ENCODE measurements around the gene MRPL36.
"Not testable (repeated sequence)": the region's sequence is repeated elsewhere in the genome, so short reads cannot be mapped to it uniquely, and the experiment has no call there.

The MRPL36 gene

GRCh38 chr5:1820381-1820780 lies 20.7 kb upstream of the MRPL36 start:
- H3K36me3 ChIP-seq = peaks cover 66% of the 10 kb centered on the region
- no peak overlapping the region for H3K27ac ChIP-seq
- H3K27me3 ChIP-seq = no peaks in the 10 kb centered on the region
- H3K4me3 ChIP-seq (ENCODE audit: low read depth in 1 of 2, low read length in 1 of 2) = no peak overlapping the region
- H3K4me1 ChIP-seq (ENCODE audit: control insufficient read depth in 1 of 2, insufficient read depth in 1 of 2, low read depth in 1 of 2, low read length in 1 of 2) = no peaks in the 10 kb centered on the region
- TF ChIP-seq, protein P1, sequence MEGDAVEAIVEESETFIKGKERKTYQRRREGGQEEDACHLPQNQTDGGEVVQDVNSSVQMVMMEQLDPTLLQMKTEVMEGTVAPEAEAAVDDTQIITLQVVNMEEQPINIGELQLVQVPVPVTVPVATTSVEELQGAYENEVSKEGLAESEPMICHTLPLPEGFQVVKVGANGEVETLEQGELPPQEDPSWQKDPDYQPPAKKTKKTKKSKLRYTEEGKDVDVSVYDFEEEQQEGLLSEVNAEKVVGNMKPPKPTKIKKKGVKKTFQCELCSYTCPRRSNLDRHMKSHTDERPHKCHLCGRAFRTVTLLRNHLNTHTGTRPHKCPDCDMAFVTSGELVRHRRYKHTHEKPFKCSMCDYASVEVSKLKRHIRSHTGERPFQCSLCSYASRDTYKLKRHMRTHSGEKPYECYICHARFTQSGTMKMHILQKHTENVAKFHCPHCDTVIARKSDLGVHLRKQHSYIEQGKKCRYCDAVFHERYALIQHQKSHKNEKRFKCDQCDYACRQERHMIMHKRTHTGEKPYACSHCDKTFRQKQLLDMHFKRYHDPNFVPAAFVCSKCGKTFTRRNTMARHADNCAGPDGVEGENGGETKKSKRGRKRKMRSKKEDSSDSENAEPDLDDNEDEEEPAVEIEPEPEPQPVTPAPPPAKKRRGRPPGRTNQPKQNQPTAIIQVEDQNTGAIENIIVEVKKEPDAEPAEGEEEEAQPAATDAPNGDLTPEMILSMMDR (IDR thresholded peaks at IDR 0.05) = no peak
- H3K9me3 ChIP-seq = no peaks in the 10 kb centered on the region

DNA sequence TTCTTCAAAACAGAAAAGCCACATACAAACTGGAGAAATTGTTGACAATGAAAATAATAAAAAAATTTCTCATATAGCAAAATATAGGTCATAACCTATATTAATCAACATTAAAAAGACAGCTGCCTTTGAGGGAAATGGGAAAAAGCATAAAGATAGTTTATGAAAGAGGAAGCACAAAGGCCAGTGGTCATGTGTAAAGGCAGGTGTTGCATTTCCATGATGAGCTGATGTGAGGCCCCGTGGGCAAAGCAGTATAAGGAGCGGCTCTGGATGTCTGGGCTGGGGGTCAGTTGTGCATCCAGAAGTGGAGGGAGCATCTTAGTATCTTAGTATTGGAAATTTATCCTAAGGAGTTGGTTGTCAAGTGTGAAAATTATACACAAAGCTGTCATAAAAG lies 19.8 kb upstream of the MRPL36 start:
- no peaks in the 10 kb centered on the region for H3K4me1 ChIP-seq (ENCODE audit: control insufficient read depth in 1 of 2, insufficient read depth in 1 of 2, low read depth in 1 of 2, low read length in 1 of 2)
- H3K9me3 ChIP-seq = no peaks in the 10 kb centered on the region
- no peak overlapping the region for H3K4me3 ChIP-seq (ENCODE audit: low read depth in 1 of 2, low read length in 1 of 2)
- no peak overlapping the region for H3K27ac ChIP-seq
- no peaks in the 10 kb centered on the region for H3K27me3 ChIP-seq
- peaks cover 66% of the 10 kb centered on the region for H3K36me3 ChIP-seq
- TF ChIP-seq, protein P1 (IDR thresholded peaks at IDR 0.05) = no peak

DNA sequence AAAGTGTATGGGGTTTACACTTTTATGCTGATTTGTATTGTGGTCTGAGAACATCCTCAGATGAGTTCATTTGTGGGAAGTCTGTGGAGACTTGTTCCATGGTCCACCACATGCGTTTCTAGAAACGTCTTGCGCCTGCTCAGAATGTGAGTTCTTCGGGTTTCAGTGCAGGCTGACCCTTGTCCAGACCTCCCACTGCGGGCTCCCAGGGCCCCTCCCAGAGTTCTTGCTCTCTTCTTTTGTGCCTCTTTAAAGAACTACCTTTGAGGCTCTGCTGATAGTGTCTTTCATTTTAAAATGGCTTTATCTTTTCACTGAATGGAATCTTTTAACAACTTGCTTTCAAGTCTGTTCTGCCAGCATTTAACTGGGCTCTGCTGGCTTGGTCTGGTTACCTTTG lies 19.1 kb upstream of the MRPL36 start:
- Histone ChIP-seq H3K9me3 (no peaks in the 10 kb centered on the region), H3K27me3 (no peaks in the 10 kb centered on the region), H3K4me1 (ENCODE audit: control insufficient read depth in 1 of 2, insufficient read depth in 1 of 2, low read depth in 1 of 2, low read length in 1 of 2) (no peaks in the 10 kb centered on the region), H3K27ac (no peak overlapping the region), H3K36me3 (peaks cover 69% of the 10 kb centered on the region), H3K4me3 (ENCODE audit: low read depth in 1 of 2, low read length in 1 of 2) (no peak overlapping the region)
- TF ChIP-seq, protein P1 (IDR thresholded peaks at IDR 0.05) = no peak

- H3K4me3 ChIP-seq (ENCODE audit: low read depth in 1 of 2, low read length in 1 of 2) = no peak overlapping the region
- peaks cover 74% of the 10 kb centered on the region for H3K36me3 ChIP-seq
- H3K27ac ChIP-seq = no peak overlapping the region
- no peaks in the 10 kb centered on the region for H3K27me3 ChIP-seq
- TF ChIP-seq, protein P1 (IDR thresholded peaks at IDR 0.05) = no peak
- H3K9me3 ChIP-seq = no peaks in the 10 kb centered on the region
- H3K4me1 ChIP-seq (ENCODE audit: control insufficient read depth in 1 of 2, insufficient read depth in 1 of 2, low read depth in 1 of 2, low read length in 1 of 2) = no peaks in the 10 kb centered on the region
Observed at GRCh38 chr5:1817261-1818043, 17.8 kb upstream of the MRPL36 start.

GRCh38 chr5:1816495-1817089 lies 17.0 kb upstream of the MRPL36 start:
- not testable (repeated sequence) for H3K4me1 ChIP-seq (ENCODE audit: control insufficient read depth in 1 of 2, insufficient read depth in 1 of 2, low read depth in 1 of 2, low read length in 1 of 2); H3K9me3 ChIP-seq; H3K27me3 ChIP-seq; H3K27ac ChIP-seq; H3K4me3 ChIP-seq (ENCODE audit: low read depth in 1 of 2, low read length in 1 of 2)
- peaks cover 80% of the 10 kb centered on the region for H3K36me3 ChIP-seq

DNA sequence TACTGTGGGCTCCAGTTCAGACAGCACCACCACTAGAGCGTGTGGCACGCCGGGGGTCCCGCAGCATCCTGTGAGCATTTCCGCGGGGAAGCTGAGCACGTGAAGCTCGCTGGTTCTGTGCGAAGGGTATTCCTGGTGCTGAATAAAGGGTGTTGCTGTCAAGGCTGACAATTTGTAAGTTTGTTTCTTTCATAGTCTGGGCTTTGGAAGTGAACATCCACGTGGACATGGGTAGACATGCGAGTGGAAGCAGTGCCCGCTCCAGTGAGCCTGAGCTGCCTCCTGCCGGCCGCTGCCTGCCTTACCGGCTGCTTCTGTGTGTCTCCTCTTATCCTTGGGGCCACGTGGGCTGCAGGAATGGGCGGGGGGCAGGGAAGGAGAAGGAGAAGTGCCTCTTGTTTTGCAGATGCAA lies 16.2 kb upstream of the MRPL36 start:
- Histone ChIP-seq H3K9me3 (no peaks in the 10 kb centered on the region), H3K4me3 (ENCODE audit: low read depth in 1 of 2, low read length in 1 of 2) (no peak overlapping the region), H3K36me3 (peaks cover 76% of the 10 kb centered on the region), H3K27me3 (no peaks in the 10 kb centered on the region), H3K4me1 (ENCODE audit: control insufficient read depth in 1 of 2, insufficient read depth in 1 of 2, low read depth in 1 of 2, low read length in 1 of 2) (no peaks in the 10 kb centered on the region), H3K27ac (no peak overlapping the region)
- TF ChIP-seq, protein P1 (IDR thresholded peaks at IDR 0.05) = no peak
